ENCODE measurements around the gene NACC2. TPM values are rescaled to one million over a fixed set of nuclear protein-coding genes. Genes with fewer than 3 reads are reported as not detected.

Gene NACC2
- total RNA-seq, 4 donors from 2014 or later = 22.2 to 64.3 (median 26.5) TPM

GRCh38 chr9:135985889-135986288 lies 109.2 kb downstream of the NACC2 start:
- in situ Hi-C loops (cut with MboI; ENCODE audit: low pct_ligation_motif_present in 1 of 4, low pct_unique_long_range_greater_than_20kb in 1 of 4, low sequenced_read_pairs in 3 of 4) = no loop called here
- H3K4me3 ChIP-seq = no peak overlapping the region
- TF ChIP-seq POLR2AphosphoS5 (IDR thresholded peaks at IDR 0.05) = no peak
- TF ChIP-seq POLR2A (IDR thresholded peaks at IDR 0.05) = no peak
- no peak for TF ChIP-seq EP300 (IDR thresholded peaks at IDR 0.05; ENCODE audit: low read depth)
- no peak for TF ChIP-seq CTCF (IDR thresholded peaks at IDR 0.05)
- no peaks in the 10 kb centered on the region for H3K9me3 ChIP-seq
- DNase-seq = no peak
- intact Hi-C loops (cut with DNase I; ENCODE audit: low total_unique reads) = no loop called here
- no peaks in the 10 kb centered on the region for H3K36me3 ChIP-seq
- peaks cover 5 to 12% (median 9%) of the 10 kb centered on the region in 4 donors for H3K4me1 ChIP-seq
- H3K27me3 ChIP-seq = peaks cover 39% of the 10 kb centered on the region
- no peak overlapping the region for H3K27ac ChIP-seq
- WGBS, 2 donors (ENCODE audit: low coverage in 1 of 2) = 71 to 77% methylated on average over 5 to 10 of the region's 21 CpGs

GRCh38 chr9:135985459-135985774 lies 109.7 kb downstream of the NACC2 start:
- in situ Hi-C loops (cut with MboI; ENCODE audit: low pct_ligation_motif_present in 1 of 4, low pct_unique_long_range_greater_than_20kb in 1 of 4, low sequenced_read_pairs in 3 of 4) (no loop called here), intact Hi-C loops (cut with DNase I; ENCODE audit: low total_unique reads) (no loop called here)
- DNase-seq = no peak
- TF ChIP-seq POLR2AphosphoS5 (IDR thresholded peaks at IDR 0.05) = no peak
- TF ChIP-seq CTCF (IDR thresholded peaks at IDR 0.05) = no peak
- TF ChIP-seq POLR2A (IDR thresholded peaks at IDR 0.05) = no peak
- TF ChIP-seq EP300 (IDR thresholded peaks at IDR 0.05; ENCODE audit: low read depth) = no peak
- H3K27ac ChIP-seq = no peak overlapping the region
- no peaks in the 10 kb centered on the region for H3K9me3 ChIP-seq
- WGBS, 2 donors (ENCODE audit: low coverage in 1 of 2) = 88% methylated on average over 14 of the region's 14 CpGs; no CpG with 5 or more reads in 1 of the 2 donors
- H3K36me3 ChIP-seq = no peaks in the 10 kb centered on the region
- H3K27me3 ChIP-seq = peaks cover 39% of the 10 kb centered on the region
- H3K4me3 ChIP-seq = no peak overlapping the region
- peaks cover 5 to 10% (median 7%) of the 10 kb centered on the region in 4 donors for H3K4me1 ChIP-seq

GRCh38 chr9:135984072-135984710 lies 110.9 kb downstream of the NACC2 start:
- WGBS, 2 donors (ENCODE audit: low coverage in 1 of 2) = 75% methylated on average over 22 of the region's 22 CpGs; no CpG with 5 or more reads in 1 of the 2 donors
- Histone ChIP-seq H3K36me3 (no peaks in the 10 kb centered on the region), H3K27me3 (peaks cover 34% of the 10 kb centered on the region), H3K27ac (no peak overlapping the region), H3K4me1 (peaks cover 0 to 2% (median 0%) of the 10 kb centered on the region in 4 donors), H3K9me3 (no peaks in the 10 kb centered on the region), H3K4me3 (no peak overlapping the region)
- DNase-seq = no peak
- intact Hi-C loops (cut with DNase I; ENCODE audit: low total_unique reads) = no loop called here
- in situ Hi-C loops (cut with MboI; ENCODE audit: low pct_ligation_motif_present in 1 of 4, low pct_unique_long_range_greater_than_20kb in 1 of 4, low sequenced_read_pairs in 3 of 4) = no loop called here
- TF ChIP-seq EP300 (IDR thresholded peaks at IDR 0.05; ENCODE audit: low read depth) (no peak), POLR2AphosphoS5 (IDR thresholded peaks at IDR 0.05) (no peak), CTCF (IDR thresholded peaks at IDR 0.05) (no peak), POLR2A (IDR thresholded peaks at IDR 0.05) (no peak)

- Histone ChIP-seq H3K36me3 (no peaks in the 10 kb centered on the region), H3K4me1 (peaks cover 0 to 5% (median 0%) of the 10 kb centered on the region in 4 donors), H3K9me3 (no peaks in the 10 kb centered on the region), H3K27me3 (peaks cover 34% of the 10 kb centered on the region), H3K27ac (no peak overlapping the region), H3K4me3 (no peak overlapping the region)
- no peak for DNase-seq
- intact Hi-C loops (cut with DNase I; ENCODE audit: low total_unique reads) = no loop called here
- no peak for TF ChIP-seq CTCF (IDR thresholded peaks at IDR 0.05)
- no peak for TF ChIP-seq POLR2AphosphoS5 (IDR thresholded peaks at IDR 0.05)
- no peak for TF ChIP-seq POLR2A (IDR thresholded peaks at IDR 0.05)
- no peak for TF ChIP-seq EP300 (IDR thresholded peaks at IDR 0.05; ENCODE audit: low read depth)
- in situ Hi-C loops (cut with MboI; ENCODE audit: low pct_ligation_motif_present in 1 of 4, low pct_unique_long_range_greater_than_20kb in 1 of 4, low sequenced_read_pairs in 3 of 4) = no loop called here
- WGBS, 2 donors (ENCODE audit: low coverage in 1 of 2) = 52 to 59% methylated on average over 13 to 26 of the region's 26 CpGs
Observed at GRCh38 chr9:135983208-135984071, 111.6 kb downstream of the NACC2 start.
